Measurements from ENCODE around the gene ENGASE. TPM values are rescaled to one million over a fixed set of nuclear protein-coding genes. Genes with fewer than 3 reads are reported as not detected.

The ENGASE gene
- polyA plus RNA-seq, 1 of the 3 experiments (the other 2 are of a cell fraction): 30.1 TPM

DNA sequence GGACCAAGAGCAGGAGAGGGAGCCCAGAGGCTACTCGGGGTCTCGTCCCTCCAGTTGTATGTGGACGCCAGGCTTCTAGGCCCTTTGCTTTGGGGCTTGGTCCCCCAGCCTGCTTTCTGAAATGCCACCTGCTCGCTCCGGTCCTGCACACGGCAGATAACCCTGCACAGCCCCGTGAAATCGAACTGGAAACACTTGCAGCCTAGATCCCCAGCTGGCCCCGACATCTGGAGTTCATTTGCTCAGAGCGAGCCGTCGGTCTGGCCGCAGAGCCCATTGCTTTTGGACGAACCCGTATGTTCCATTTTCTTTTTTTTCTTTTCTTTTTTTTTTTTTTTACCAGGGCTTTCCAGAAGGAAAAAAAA lies 27.7 kb upstream of the ENGASE start (continued):
- no peak for TF ChIP-seq GABPA (IDR thresholded peaks at IDR 0.05; ENCODE audit: low read depth)

DNA sequence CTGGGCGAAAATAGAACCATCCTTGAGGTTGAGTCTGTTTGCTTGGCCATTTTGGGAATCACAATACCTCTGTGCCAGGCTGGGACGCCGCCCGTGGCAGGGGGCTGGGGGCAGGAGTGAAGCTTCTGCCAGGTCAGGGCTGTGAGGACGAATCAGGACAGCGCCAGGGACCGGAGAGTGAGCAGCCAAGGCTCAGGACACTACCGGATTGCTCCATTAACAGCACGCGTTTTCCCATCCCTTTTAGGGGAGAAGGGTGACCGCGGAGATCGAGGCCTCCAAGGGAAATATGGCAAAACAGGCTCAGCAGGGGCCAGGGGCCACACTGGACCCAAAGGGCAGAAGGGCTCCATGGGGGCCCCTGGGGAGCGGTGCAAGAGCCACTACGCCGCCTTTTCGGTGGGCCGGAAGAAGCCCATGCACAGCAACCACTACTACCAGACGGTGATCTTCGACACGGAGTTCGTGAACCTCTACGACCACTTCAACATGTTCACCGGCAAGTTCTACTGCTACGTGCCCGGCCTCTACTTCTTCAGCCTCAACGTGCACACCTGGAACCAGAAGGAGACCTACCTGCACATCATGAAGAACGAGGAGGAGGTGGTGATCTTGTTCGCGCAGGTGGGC lies 27.2 kb upstream of the ENGASE start:
- Histone ChIP-seq H3F3A (replicated peaks; ENCODE audit: insufficient read depth) (peaks cover 10% of the 10 kb centered on the region), H3K4me2 (no peak overlapping the region), H3K9me2 (no peaks in the 10 kb centered on the region), H3K9me3 (no peaks in the 10 kb centered on the region), H3K9ac (no peak overlapping the region), H3K27ac (ENCODE audit: low read depth in 2 of 2, low read length in 1 of 2) (peak overlapping the region in 1 of 2 experiments; percentile 67; a peak in 2 of 4 replicates), H3K27me3 (ENCODE audit: insufficient read depth) (no peaks in the 10 kb centered on the region), H4K20me1 (ENCODE audit: insufficient read depth) (no peaks in the 10 kb centered on the region), H3K79me2 (ENCODE audit: insufficient read depth) (no peaks in the 10 kb centered on the region), H3K4me3 (ENCODE audit: low read depth in 2 of 2, low read length in 1 of 2) (no peak overlapping the region), H2AFZ (ENCODE audit: low read depth) (no peak overlapping the region), H3K4me1 (ENCODE audit: control insufficient read depth in 1 of 2, insufficient read depth in 2 of 2, low read depth in 1 of 2, low read length in 1 of 2) (peaks cover 0 to 23% of the 10 kb centered on the region in 2 experiments; a peak in 2 of 4 replicates), H3K36me3 (replicated peaks in 1 of 2; ENCODE audit: control insufficient read depth in 1 of 2, insufficient read depth in 2 of 2, low read length in 1 of 2) (no peaks in the 10 kb centered on the region)
- TF ChIP-seq RFX5 (IDR thresholded peaks at IDR 0.05; ENCODE audit: low read length): no peak
- no peak for TF ChIP-seq NFIC (IDR thresholded peaks at IDR 0.05; ENCODE audit: borderline replicate concordance)
- TF ChIP-seq, protein P1, sequence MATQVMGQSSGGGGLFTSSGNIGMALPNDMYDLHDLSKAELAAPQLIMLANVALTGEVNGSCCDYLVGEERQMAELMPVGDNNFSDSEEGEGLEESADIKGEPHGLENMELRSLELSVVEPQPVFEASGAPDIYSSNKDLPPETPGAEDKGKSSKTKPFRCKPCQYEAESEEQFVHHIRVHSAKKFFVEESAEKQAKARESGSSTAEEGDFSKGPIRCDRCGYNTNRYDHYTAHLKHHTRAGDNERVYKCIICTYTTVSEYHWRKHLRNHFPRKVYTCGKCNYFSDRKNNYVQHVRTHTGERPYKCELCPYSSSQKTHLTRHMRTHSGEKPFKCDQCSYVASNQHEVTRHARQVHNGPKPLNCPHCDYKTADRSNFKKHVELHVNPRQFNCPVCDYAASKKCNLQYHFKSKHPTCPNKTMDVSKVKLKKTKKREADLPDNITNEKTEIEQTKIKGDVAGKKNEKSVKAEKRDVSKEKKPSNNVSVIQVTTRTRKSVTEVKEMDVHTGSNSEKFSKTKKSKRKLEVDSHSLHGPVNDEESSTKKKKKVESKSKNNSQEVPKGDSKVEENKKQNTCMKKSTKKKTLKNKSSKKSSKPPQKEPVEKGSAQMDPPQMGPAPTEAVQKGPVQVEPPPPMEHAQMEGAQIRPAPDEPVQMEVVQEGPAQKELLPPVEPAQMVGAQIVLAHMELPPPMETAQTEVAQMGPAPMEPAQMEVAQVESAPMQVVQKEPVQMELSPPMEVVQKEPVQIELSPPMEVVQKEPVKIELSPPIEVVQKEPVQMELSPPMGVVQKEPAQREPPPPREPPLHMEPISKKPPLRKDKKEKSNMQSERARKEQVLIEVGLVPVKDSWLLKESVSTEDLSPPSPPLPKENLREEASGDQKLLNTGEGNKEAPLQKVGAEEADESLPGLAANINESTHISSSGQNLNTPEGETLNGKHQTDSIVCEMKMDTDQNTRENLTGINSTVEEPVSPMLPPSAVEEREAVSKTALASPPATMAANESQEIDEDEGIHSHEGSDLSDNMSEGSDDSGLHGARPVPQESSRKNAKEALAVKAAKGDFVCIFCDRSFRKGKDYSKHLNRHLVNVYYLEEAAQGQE (IDR thresholded peaks at IDR 0.05; ENCODE audit: low read depth, low read length): no peak
- TF ChIP-seq, protein P2, sequence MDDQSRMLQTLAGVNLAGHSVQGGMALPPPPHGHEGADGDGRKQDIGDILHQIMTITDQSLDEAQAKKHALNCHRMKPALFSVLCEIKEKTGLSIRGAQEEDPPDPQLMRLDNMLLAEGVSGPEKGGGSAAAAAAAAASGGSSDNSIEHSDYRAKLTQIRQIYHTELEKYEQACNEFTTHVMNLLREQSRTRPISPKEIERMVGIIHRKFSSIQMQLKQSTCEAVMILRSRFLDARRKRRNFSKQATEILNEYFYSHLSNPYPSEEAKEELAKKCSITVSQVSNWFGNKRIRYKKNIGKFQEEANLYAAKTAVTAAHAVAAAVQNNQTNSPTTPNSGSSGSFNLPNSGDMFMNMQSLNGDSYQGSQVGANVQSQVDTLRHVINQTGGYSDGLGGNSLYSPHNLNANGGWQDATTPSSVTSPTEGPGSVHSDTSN (IDR thresholded peaks at IDR 0.05): no peak
- TF ChIP-seq, protein P3, sequence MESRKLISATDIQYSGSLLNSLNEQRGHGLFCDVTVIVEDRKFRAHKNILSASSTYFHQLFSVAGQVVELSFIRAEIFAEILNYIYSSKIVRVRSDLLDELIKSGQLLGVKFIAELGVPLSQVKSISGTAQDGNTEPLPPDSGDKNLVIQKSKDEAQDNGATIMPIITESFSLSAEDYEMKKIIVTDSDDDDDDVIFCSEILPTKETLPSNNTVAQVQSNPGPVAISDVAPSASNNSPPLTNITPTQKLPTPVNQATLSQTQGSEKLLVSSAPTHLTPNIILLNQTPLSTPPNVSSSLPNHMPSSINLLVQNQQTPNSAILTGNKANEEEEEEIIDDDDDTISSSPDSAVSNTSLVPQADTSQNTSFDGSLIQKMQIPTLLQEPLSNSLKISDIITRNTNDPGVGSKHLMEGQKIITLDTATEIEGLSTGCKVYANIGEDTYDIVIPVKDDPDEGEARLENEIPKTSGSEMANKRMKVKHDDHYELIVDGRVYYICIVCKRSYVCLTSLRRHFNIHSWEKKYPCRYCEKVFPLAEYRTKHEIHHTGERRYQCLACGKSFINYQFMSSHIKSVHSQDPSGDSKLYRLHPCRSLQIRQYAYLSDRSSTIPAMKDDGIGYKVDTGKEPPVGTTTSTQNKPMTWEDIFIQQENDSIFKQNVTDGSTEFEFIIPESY (IDR thresholded peaks at IDR 0.05; ENCODE audit: borderline replicate concordance, low read depth): no peak
- TF ChIP-seq TEAD4 (IDR thresholded peaks at IDR 0.05; ENCODE audit: borderline replicate concordance, insufficient read depth): no peak
- TF ChIP-seq YY1 (IDR thresholded peaks at IDR 0.05; ENCODE audit: low read depth): no peak
- TF ChIP-seq TCF12 (IDR thresholded peaks at IDR 0.05): no peak
- no peak for TF ChIP-seq MEF2A (IDR thresholded peaks at IDR 0.05; ENCODE audit: borderline replicate concordance, low read depth)
- no peak for TF ChIP-seq JUND (IDR thresholded peaks at IDR 0.05)
- TF ChIP-seq, protein P4, sequence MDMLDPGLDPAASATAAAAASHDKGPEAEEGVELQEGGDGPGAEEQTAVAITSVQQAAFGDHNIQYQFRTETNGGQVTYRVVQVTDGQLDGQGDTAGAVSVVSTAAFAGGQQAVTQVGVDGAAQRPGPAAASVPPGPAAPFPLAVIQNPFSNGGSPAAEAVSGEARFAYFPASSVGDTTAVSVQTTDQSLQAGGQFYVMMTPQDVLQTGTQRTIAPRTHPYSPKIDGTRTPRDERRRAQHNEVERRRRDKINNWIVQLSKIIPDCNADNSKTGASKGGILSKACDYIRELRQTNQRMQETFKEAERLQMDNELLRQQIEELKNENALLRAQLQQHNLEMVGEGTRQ (IDR thresholded peaks at IDR 0.05; ENCODE audit: borderline replicate concordance, low read depth, low read length): no peak
- no peak for DNase-seq
- WGBS (ENCODE audit: low lambda C conversion rate): 89% methylated on average over 30 of the region's 30 CpGs
- ChIA-PET CTCF (interaction anchor here (0.7 to 25.7 kb wide), 13 partner anchors 13 to 367 kb away, joined by 3 to 529 read pairs (median 6); partner anchors contain the start of genes C1QTNF1 and ENGASE), POLR2A (interaction anchor here (1.8 kb wide), 1 partner anchor 27 kb away, joined by 6 read pairs; the partner anchor contains the start of gene ENGASE)
